Liver (tissue), 9 donors: ENCODE results near the gene PLAU. TPM values are rescaled to one million over a fixed set of nuclear protein-coding genes. Genes with fewer than 3 reads are reported as not detected.

Experiments used
- DNase-seq: peaks from one replicate; pipeline ENCODE4 v3.0.0-alpha.2; 2017; ENCODE audit warnings: low spot score
- H3K27ac ChIP-seq, 2 donors: one replicate each; pipeline ENCODE4 v1.7.0; 2013; ENCODE audit warnings: inconsistent platforms in 2 of 2, low read length in 2 of 2, control low read depth in 1 of 2, low read depth in 1 of 2, mild to moderate bottlenecking in 1 of 2
- H3K27me3 ChIP-seq, 4 donors: one replicate each; pipeline versions ENCODE4 v1.6.1 to v1.7.0; 2013; ENCODE audit warnings: low read length in 3 of 4, inconsistent platforms in 1 of 4, mild to moderate bottlenecking in 1 of 4, moderate library complexity in 1 of 4; ENCODE audit not compliant: control insufficient read depth in 4 of 4, insufficient read depth in 4 of 4
- H3K36me3 ChIP-seq, 4 donors: one replicate each; pipeline versions ENCODE4 v1.6.1 to v1.7.0; 2013; ENCODE audit warnings: low read length in 3 of 4, mild to moderate bottlenecking in 3 of 4, low read depth in 1 of 4, moderate library complexity in 1 of 4; ENCODE audit not compliant: control insufficient read depth in 4 of 4, insufficient read depth in 3 of 4
- H3K4me1 ChIP-seq, 4 donors: one replicate each; pipeline versions ENCODE4 v1.6.1 to v1.7.0; 2013; ENCODE audit warnings: low read length in 3 of 4, mild to moderate bottlenecking in 3 of 4, moderate library complexity in 1 of 4; ENCODE audit not compliant: control insufficient read depth in 4 of 4, insufficient read depth in 4 of 4
- H3K4me3 ChIP-seq, 3 donors: one replicate each; pipeline versions ENCODE4 v1.6.1 to v1.7.0; 2013; ENCODE audit warnings: low read length in 3 of 3, control low read depth in 1 of 3, low read depth in 1 of 3, mild to moderate bottlenecking in 1 of 3
- H3K9ac ChIP-seq, 2 donors: one replicate each; pipeline ENCODE4 v1.7.0; 2013; ENCODE audit warnings: low read length in 2 of 2, mild to moderate bottlenecking in 2 of 2, moderate library complexity in 2 of 2, control low read depth in 1 of 2, low read depth in 1 of 2
- H3K9me3 ChIP-seq, 4 donors: one replicate each; pipeline versions ENCODE4 v1.6.1 to v1.7.0; 2013; ENCODE audit warnings: low read length in 3 of 4; ENCODE audit not compliant: control insufficient read depth in 4 of 4
- ATF3 ChIP-seq: IDR thresholded peaks from 2 replicates; pipeline ENCODE4 v1.6.1; 2016; ENCODE audit warnings: antibody characterized with exemption
- CTCF ChIP-seq: fragments of 150-350 bp; IDR thresholded peaks from 2 replicates; pipeline ENCODE4 v1.5.1; 2017; ENCODE audit warnings: improper control_type of control experiment, low read depth, low read length; ENCODE audit not compliant: missing input control
- EGR1 ChIP-seq, 2 donors: IDR thresholded peaks; 2 replicates each; pipeline ENCODE4 v1.6.1; 2016 to 2018; ENCODE audit warnings: antibody characterized with exemption in 2 of 2, low read depth in 2 of 2
- FOXA1 ChIP-seq: IDR thresholded peaks from 2 replicates; pipeline ENCODE4 v1.6.1; 2016; ENCODE audit warnings: antibody characterized with exemption
- FOXA2 ChIP-seq: IDR thresholded peaks from 2 replicates; pipeline ENCODE4 v1.6.1; 2016; ENCODE audit warnings: antibody characterized with exemption
- GABPA ChIP-seq, 2 donors: IDR thresholded peaks in 1 of 2; conservative IDR thresholded peaks in 1 of 2; 2 replicates each; pipeline ENCODE4 v1.6.1; 2016; ENCODE audit warnings: antibody characterized with exemption in 2 of 2, mild to moderate bottlenecking in 1 of 2, moderate library complexity in 1 of 2
- HNF4A ChIP-seq, 2 donors: conservative IDR thresholded peaks; 2 replicates each; pipeline ENCODE4 v1.6.1; 2016; ENCODE audit warnings: antibody characterized with exemption in 2 of 2, mild to moderate bottlenecking in 2 of 2
- HNF4G ChIP-seq: IDR thresholded peaks from 2 replicates; pipeline ENCODE4 v1.6.1; 2016; ENCODE audit warnings: antibody characterized with exemption
- JUND ChIP-seq, 2 donors: IDR thresholded peaks; 2 replicates each; pipeline ENCODE4 v1.6.1; 2016; ENCODE audit warnings: antibody characterized with exemption in 2 of 2
- MAX ChIP-seq: IDR thresholded peaks from 2 replicates; pipeline ENCODE4 v1.6.1; 2016; ENCODE audit warnings: antibody characterized with exemption
- NR2F2 ChIP-seq: IDR thresholded peaks from 2 replicates; pipeline ENCODE4 v1.6.1; 2016; ENCODE audit warnings: antibody characterized with exemption
- RAD21 ChIP-seq, 2 donors: IDR thresholded peaks; 2 replicates each; pipeline ENCODE4 v1.6.1; 2016; ENCODE audit warnings: antibody characterized with exemption in 2 of 2, mild to moderate bottlenecking in 2 of 2
- REST ChIP-seq: IDR thresholded peaks from 2 replicates; pipeline ENCODE4 v1.6.1; 2016; ENCODE audit warnings: antibody characterized with exemption, mild to moderate bottlenecking
- RXRA ChIP-seq, 2 donors: IDR thresholded peaks; 2 replicates each; pipeline ENCODE4 v1.6.1; 2017 to 2018; ENCODE audit warnings: antibody characterized with exemption in 2 of 2, mild to moderate bottlenecking in 1 of 2
- SP1 ChIP-seq: IDR thresholded peaks from 2 replicates; pipeline ENCODE4 v1.6.1; 2018; ENCODE audit warnings: antibody characterized with exemption, mild to moderate bottlenecking
- YY1 ChIP-seq: IDR thresholded peaks from 2 replicates; pipeline ENCODE4 v1.6.1; 2016; ENCODE audit warnings: antibody characterized with exemption, mild to moderate bottlenecking
- ZBTB33 ChIP-seq: IDR thresholded peaks from 2 replicates; pipeline ENCODE4 v1.6.1; 2016; ENCODE audit warnings: antibody characterized with exemption
- WGBS: extraction: QIAGEN DNeasy Blood & Tissue Kit; methylation state at CpG from one replicate; pipeline ENCODE4 v1.1.7; 2013; 5-methylcytosine and 5-hydroxymethylcytosine counted together
- polyA plus RNA-seq, 2 donors: library from polyadenylated mRNA; stranded (reverse) in 1 of 2; unstranded in 1 of 2; fragments of 200-250 nt in 1 of 2; fragments of >200 nt in 1 of 2; fragmentation: Nextera tagmentation in 1 of 2; extraction: Ambion mirVana in 1 of 2; gene quantifications; one replicate each; pipeline versions ENCODE4 v1.2.1 to v1.2.3, GENCODE V29; 2013 to 2015
- total RNA-seq, 2 donors: library from RNA; depleted of rRNA; stranded (reverse); fragments of >200 nt; gene quantifications; one replicate each; pipeline ENCODE4 v1.2.3, GENCODE V29; 2014
- donor health status: healthy.
- donor health status: healthy.
- donor health status: healthy.
- donor health status: healthy.
- donor health status: healthy.

The PLAU gene
- total and polyA plus RNA-seq, 4 donors = 0.40 to 1.0 (median 0.79) TPM

- TF ChIP-seq CTCF = no peak
- no peak for TF ChIP-seq RXRA (IDR thresholded peaks at IDR 0.05)
- no peak for TF ChIP-seq YY1
- no peak for TF ChIP-seq REST
- TF ChIP-seq SP1 = no peak
- no peak for TF ChIP-seq FOXA2
- TF ChIP-seq RAD21 (IDR thresholded peaks at IDR 0.05) = no peak
- no peak for TF ChIP-seq ATF3
- no peak for TF ChIP-seq HNF4G
- TF ChIP-seq JUND (IDR thresholded peaks at IDR 0.05) = no peak
- no peak for TF ChIP-seq GABPA (IDR thresholded peaks at IDR 0.05 in 1 of 2, conservative IDR thresholded peaks at IDR 0.05 in 1 of 2)
- no peak for TF ChIP-seq MAX
- no peak for TF ChIP-seq EGR1 (IDR thresholded peaks at IDR 0.05; ENCODE audit: low read depth in 2 of 2)
- TF ChIP-seq FOXA1 = no peak
- Histone ChIP-seq H3K36me3 (peaks cover 0 to 19% (median 6%) of the 10 kb centered on the region in 4 donors), H3K27me3 (no peaks in the 10 kb centered on the region), H3K9me3 (no peaks in the 10 kb centered on the region), H3K9ac (no peak overlapping the region), H3K27ac (no peak overlapping the region), H3K4me3 (no peak overlapping the region), H3K4me1 (peaks cover 8 to 11% (median 9%) of the 10 kb centered on the region in 4 donors)
- 76% methylated on average over 8 of the region's 8 CpGs for WGBS
- DNase-seq = no peak
These were observed 48.9 kb upstream of the PLAU start for GRCh38 chr10:73862011-73862410.

- Histone ChIP-seq H3K4me1 (peaks cover 3 to 9% (median 9%) of the 10 kb centered on the region in 4 donors), H3K9ac (no peak overlapping the region), H3K36me3 (peaks cover 0 to 19% (median 6%) of the 10 kb centered on the region in 4 donors), H3K27ac (no peak overlapping the region), H3K9me3 (no peaks in the 10 kb centered on the region), H3K27me3 (no peaks in the 10 kb centered on the region), H3K4me3 (no peak overlapping the region)
- 86% methylated on average over 5 of the region's 5 CpGs for WGBS
- DNase-seq = no peak
- no peak for TF ChIP-seq HNF4A (conservative IDR thresholded peaks at IDR 0.05)
- TF ChIP-seq SP1 = no peak
- no peak for TF ChIP-seq GABPA (IDR thresholded peaks at IDR 0.05 in 1 of 2, conservative IDR thresholded peaks at IDR 0.05 in 1 of 2)
- no peak for TF ChIP-seq FOXA1
- no peak for TF ChIP-seq EGR1 (IDR thresholded peaks at IDR 0.05; ENCODE audit: low read depth in 2 of 2)
- no peak for TF ChIP-seq RAD21 (IDR thresholded peaks at IDR 0.05)
- no peak for TF ChIP-seq JUND (IDR thresholded peaks at IDR 0.05)
- no peak for TF ChIP-seq FOXA2
- no peak for TF ChIP-seq NR2F2
- no peak for TF ChIP-seq REST
- no peak for TF ChIP-seq ZBTB33
- no peak for TF ChIP-seq CTCF
These were observed 47.7 kb upstream of the PLAU start for GRCh38 chr10:73863039-73863817.
